Measurements from ENCODE around the gene MUC3A. TPM values are rescaled to one million over a fixed set of nuclear protein-coding genes. Genes with fewer than 3 reads are reported as not detected.

MUC3A gene
- total RNA-seq, 2 experiments from 2014 or later = not detected

GRCh38 chr7:100949933-100950443 lies 654 bp downstream of the MUC3A start:
- peaks cover 0 to 12% of the 10 kb centered on the region in 2 experiments for H3K9me3 ChIP-seq (ENCODE audit: control insufficient read depth in 1 of 2, insufficient read depth in 1 of 2, low read length in 2 of 2)
- no peak overlapping the region for H3K27ac Mint-ChIP-seq
- intact Hi-C loops (cut with DNase I, micrococcal nuclease) = no loop called here
- no peaks in the 10 kb centered on the region for H3K4me1 Mint-ChIP-seq (ENCODE audit: low read depth)
- POLR2A ChIA-PET = no interaction called here
- peaks cover 27% of the 10 kb centered on the region for H3K27me3 Mint-ChIP-seq
- no peak overlapping the region for H3K4me3 ChIP-seq (ENCODE audit: low read length)
- H3K9me3 Mint-ChIP-seq = no peaks in the 10 kb centered on the region
- DNase-seq = no peak
- peaks cover 40 to 45% of the 10 kb centered on the region in 2 experiments for H3K27me3 ChIP-seq (ENCODE audit: control insufficient read depth in 1 of 2, insufficient read depth in 2 of 2, low read length in 2 of 2)
- H3K27ac ChIP-seq (ENCODE audit: low read depth in 1 of 2, low read length in 2 of 2) = no peak overlapping the region
- no peak for TF ChIP-seq CTCF (IDR thresholded peaks at IDR 0.05)
- H3K36me3 Mint-ChIP-seq (ENCODE audit: low read depth) = no peaks in the 10 kb centered on the region
- no peak overlapping the region for H3K4me3 Mint-ChIP-seq
- peaks cover 5% of the 10 kb centered on the region for H3K4me1 ChIP-seq (ENCODE audit: insufficient read depth, low read length)
- CTCF ChIA-PET = no interaction called here
- H3K36me3 ChIP-seq (ENCODE audit: insufficient read depth, low read length) = no peaks in the 10 kb centered on the region
- no peak for ATAC-seq (ENCODE audit: poor library complexity)

DNA sequence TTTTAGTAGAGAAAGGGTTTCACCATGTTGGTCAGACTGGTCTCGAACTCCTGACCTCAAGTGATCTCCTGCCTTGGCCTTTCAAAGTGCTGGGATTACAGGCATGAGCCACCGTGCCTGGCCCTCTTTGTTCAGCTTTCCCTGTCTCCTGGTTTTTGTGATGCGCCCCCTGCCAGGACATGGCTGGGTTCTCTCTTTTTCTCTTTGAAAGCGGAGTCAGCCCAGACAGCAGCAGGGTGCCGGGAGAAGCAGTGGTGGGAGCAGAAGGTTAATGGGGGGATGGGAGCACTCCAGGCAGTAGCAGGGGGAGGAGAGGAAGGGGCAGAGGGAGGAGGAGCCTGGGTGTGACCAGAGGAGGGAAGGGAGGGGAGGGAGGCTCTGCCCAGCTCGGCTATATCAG lies 1.8 kb downstream of the MUC3A start:
- peaks cover 18% of the 10 kb centered on the region for H3K27me3 Mint-ChIP-seq
- ChIA-PET POLR2A (no interaction called here), CTCF (no interaction called here)
- no peak overlapping the region for H3K4me3 Mint-ChIP-seq
- no peaks in the 10 kb centered on the region for H3K36me3 Mint-ChIP-seq (ENCODE audit: low read depth)
- H3K27ac Mint-ChIP-seq = no peak overlapping the region
- H3K4me1 Mint-ChIP-seq (ENCODE audit: low read depth) = no peaks in the 10 kb centered on the region
- H3K9me3 ChIP-seq (ENCODE audit: control insufficient read depth in 1 of 2, insufficient read depth in 1 of 2, low read length in 2 of 2) = peaks cover 0 to 12% of the 10 kb centered on the region in 2 experiments
- peaks cover 5% of the 10 kb centered on the region for H3K4me1 ChIP-seq (ENCODE audit: insufficient read depth, low read length)
- peaks cover 45 to 48% of the 10 kb centered on the region in 2 experiments for H3K27me3 ChIP-seq (ENCODE audit: control insufficient read depth in 1 of 2, insufficient read depth in 2 of 2, low read length in 2 of 2)
- no peak for DNase-seq
- no peak for ATAC-seq (ENCODE audit: poor library complexity)
- intact Hi-C loops (cut with DNase I, micrococcal nuclease) = no loop called here
- H3K9me3 Mint-ChIP-seq = no peaks in the 10 kb centered on the region
- H3K4me3 ChIP-seq (ENCODE audit: low read length) = no peak overlapping the region
- H3K27ac ChIP-seq (ENCODE audit: low read depth in 1 of 2, low read length in 2 of 2) = no peak overlapping the region
- no peaks in the 10 kb centered on the region for H3K36me3 ChIP-seq (ENCODE audit: insufficient read depth, low read length)
- TF ChIP-seq CTCF (IDR thresholded peaks at IDR 0.05) = no peak

GRCh38 chr7:100951888-100952560 lies 2.7 kb downstream of the MUC3A start:
- intact Hi-C loops (cut with DNase I, micrococcal nuclease) = no loop called here
- ChIA-PET POLR2A (no interaction called here), CTCF (no interaction called here)
- H3K4me1 Mint-ChIP-seq (ENCODE audit: low read depth) = no peaks in the 10 kb centered on the region
- H3K36me3 ChIP-seq (ENCODE audit: insufficient read depth, low read length) = no peaks in the 10 kb centered on the region
- H3K9me3 Mint-ChIP-seq = no peaks in the 10 kb centered on the region
- H3K4me1 ChIP-seq (ENCODE audit: insufficient read depth, low read length) = peaks cover 5% of the 10 kb centered on the region
- no peak overlapping the region for H3K27ac ChIP-seq (ENCODE audit: low read depth in 1 of 2, low read length in 2 of 2)
- ATAC-seq (ENCODE audit: poor library complexity) (no peak), DNase-seq (no peak)
- H3K4me3 Mint-ChIP-seq = no peak overlapping the region
- peaks cover 0 to 12% of the 10 kb centered on the region in 2 experiments for H3K9me3 ChIP-seq (ENCODE audit: control insufficient read depth in 1 of 2, insufficient read depth in 1 of 2, low read length in 2 of 2)
- peaks cover 15% of the 10 kb centered on the region for H3K27me3 Mint-ChIP-seq
- H3K36me3 Mint-ChIP-seq (ENCODE audit: low read depth) = no peaks in the 10 kb centered on the region
- no peak overlapping the region for H3K27ac Mint-ChIP-seq
- H3K4me3 ChIP-seq (ENCODE audit: low read length) = no peak overlapping the region
- TF ChIP-seq CTCF (IDR thresholded peaks at IDR 0.05) = no peak
- peaks cover 45 to 48% of the 10 kb centered on the region in 2 experiments for H3K27me3 ChIP-seq (ENCODE audit: control insufficient read depth in 1 of 2, insufficient read depth in 2 of 2, low read length in 2 of 2)
